Measurements from ENCODE around the gene DNAH1.

The DNAH1 gene

DNA sequence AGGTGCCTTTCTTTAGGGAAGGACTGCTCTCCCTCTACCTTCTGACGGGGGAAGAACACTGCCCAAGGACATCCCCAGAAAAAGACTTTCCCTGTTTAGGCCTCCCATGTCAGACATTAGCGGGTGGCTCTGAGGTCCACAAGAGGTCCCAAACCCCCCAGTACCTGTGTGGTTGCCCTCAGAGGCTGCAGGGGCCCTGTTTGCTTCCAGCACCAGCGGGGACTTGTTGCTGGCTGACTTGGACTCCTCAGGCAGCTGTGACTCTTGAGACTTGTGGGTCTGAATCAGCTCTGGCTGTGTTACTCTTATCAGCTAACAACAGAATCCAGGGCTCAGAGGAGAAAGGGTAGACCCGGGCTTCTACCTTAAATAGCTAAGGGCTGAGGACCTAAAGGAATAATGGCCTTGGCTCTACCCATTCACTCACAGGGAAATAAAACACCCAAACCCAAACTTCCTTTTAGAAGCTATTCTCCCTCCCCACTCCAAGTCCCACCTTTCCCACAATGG lies 89.5 kb downstream of the DNAH1 start:
- DNase-seq, result no peak

DNA sequence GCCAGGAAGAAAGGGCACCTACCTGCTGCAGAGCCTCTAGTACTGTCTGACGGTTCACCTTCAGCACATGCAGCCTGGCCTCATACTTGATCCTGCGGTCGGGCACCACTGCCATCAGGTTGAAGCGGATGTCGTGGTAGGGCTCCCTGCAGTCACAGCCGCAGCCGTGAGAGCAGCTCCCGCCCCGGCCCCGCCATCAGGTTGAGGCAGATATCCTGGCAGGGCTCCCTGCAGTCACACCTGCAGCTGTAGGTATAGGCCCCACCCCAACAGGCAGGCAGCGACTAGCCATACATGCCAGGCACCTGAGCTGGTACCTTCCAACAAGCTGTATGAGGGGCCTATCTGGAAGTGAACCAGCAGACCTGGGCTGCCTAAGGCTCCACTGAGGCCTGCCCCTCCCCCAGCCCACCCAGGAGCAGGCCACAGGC lies 90.1 kb downstream of the DNAH1 start:
- DNase-seq, result no peak

DNA sequence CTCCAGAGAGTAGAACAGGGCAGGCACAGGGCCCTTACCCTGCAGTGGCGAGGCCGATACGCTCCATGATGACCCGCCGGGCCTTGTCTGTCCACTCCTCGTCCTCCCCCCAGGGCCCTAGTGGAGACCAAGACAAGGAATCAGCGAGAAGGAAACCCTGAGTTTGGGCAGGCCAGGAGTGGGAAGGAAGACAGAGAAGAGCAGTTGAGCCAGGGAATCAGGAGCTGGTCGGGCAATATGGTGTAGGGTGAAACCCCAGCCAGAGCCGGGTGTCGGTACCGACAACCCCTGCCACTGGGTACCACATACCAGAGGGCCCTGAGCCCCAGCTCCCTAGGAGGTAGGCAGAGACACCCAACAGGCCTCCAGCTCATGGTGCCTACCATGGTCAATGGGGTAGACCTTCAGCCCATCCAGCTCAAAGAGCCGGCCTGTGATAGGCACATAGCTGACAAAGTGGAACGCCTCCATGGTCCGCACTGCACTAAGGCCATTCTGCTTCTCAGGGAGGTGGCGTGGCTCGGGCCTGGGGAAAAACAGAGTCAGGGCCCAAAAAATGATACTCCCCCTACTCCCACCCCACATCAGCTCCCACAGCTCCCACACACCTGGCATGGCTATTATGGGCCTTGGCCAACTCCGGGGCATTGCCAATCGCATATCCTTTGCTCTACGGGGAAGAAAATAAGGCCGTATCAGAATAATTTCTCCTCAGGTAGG lies 90.8 kb downstream of the DNAH1 start:
- no peak for DNase-seq

DNA sequence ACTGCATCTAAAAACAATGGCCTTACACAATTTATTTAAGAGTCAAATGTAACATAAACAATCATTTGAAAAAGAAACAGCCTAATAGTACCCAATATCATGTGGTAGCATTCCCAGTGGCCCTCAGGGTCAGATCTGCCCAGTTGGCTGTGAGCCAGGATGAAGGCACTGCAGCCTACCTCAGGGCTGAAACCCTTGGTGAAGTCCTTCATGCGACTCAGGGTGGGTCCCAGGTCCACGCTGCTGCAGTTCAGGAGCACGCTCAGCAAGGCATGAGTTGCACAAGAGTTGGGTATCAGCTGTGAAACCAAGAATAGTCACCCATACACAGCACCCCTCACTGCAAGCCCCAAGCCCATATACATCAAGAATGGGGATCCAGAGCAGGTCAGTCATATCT lies 91.7 kb downstream of the DNAH1 start:
- no peak for DNase-seq

DNA sequence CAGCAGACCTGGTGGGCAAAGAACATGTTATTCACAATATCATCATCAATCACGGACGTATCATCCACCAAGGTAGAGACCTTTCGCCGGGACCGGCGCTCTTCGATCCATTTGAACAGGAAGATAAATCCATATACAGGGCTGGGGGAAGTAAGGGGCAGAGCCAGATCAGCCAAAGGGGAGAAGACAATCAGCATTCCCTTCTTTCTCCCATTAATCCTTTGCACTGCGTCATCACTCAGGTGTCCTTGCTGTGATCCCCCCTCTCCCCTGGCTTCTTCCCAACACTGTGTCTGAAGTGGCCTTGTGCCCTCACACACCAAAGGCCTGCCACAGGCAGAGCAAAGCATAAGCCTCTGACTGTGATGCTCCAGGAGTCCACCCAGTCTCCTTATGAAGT lies 92.3 kb downstream of the DNAH1 start:
- no peak for DNase-seq

DNA sequence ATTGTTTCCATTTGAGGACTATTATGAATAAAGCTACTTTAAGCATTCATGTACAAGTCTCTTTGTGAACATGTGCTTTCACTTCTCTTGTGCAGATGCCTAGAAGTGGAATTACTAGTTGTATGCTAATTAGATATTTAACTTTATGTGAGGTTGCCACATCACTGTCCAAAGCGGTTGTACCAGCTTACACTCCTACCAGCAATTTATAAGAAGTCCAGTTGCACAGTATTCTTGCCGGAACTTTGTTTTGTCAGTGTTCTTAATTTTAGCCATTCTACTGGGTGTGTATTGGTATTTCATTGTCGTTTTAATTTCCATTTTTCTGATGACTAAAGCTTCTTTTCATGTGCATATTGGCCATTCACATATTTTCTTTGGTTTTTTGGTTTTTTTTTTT lies 99.7 kb downstream of the DNAH1 start:
- no peak for DNase-seq

DNA sequence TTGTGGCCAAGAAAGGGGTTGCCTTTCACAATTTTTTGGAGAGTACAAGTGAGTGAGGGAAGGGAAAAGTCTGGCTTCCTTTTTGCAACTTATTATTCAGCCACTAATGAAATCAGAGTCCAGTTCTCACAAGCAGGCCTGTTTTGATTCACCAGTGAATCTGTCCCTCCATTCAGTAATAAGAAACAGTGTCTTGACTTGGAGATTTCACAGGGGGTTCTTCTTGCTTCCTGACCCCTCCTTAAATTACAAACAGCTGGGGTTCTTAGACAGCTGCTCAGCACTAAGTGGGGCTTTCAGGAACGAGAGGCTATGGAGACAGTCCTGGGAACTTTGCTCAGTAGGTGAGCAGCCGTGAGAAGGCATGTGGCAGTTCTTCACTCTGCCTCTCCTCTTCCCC lies 104.3 kb downstream of the DNAH1 start:
- no peak for DNase-seq

DNA sequence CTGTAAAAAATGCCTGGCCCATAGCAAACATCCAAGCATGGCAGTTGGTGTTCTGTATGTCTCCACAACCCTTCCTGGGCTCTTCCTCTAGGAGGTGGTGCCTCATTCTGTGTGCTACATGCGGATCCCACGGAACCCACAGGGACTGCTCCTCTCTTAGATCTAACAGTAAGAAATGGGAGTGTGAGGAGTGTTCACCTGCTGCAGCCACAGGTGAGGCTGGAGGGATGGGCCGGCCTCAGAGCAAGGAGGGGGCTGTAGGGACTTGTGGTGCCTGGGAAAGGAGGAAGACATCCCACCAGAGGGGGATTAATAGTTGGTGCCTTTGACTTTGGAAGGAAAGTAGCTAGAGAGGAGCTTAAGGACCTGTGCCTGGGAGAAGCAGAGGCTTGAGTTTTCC lies 106.5 kb downstream of the DNAH1 start:
- DNase-seq, result no peak

DNA sequence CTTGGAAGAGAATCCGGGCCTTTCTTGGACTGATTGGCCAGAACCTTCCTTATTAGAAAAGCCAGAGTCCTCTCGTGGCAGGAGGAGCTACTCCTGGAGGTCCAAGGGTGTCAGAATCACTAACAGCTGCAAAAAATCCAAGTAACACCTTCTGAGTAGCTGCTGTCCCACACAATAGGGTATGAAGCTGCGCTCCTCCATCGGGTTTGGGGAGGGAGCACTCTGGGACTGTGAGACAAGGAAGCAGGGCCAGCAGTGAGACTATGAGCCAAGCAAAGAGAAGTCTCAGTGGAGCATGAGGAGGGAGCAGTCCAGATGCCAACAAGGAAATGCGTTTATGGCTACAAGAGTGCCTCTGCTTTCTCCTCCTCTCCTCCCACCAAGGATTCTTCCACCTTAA lies 107.1 kb downstream of the DNAH1 start:
- DNase-seq, result no peak

DNA sequence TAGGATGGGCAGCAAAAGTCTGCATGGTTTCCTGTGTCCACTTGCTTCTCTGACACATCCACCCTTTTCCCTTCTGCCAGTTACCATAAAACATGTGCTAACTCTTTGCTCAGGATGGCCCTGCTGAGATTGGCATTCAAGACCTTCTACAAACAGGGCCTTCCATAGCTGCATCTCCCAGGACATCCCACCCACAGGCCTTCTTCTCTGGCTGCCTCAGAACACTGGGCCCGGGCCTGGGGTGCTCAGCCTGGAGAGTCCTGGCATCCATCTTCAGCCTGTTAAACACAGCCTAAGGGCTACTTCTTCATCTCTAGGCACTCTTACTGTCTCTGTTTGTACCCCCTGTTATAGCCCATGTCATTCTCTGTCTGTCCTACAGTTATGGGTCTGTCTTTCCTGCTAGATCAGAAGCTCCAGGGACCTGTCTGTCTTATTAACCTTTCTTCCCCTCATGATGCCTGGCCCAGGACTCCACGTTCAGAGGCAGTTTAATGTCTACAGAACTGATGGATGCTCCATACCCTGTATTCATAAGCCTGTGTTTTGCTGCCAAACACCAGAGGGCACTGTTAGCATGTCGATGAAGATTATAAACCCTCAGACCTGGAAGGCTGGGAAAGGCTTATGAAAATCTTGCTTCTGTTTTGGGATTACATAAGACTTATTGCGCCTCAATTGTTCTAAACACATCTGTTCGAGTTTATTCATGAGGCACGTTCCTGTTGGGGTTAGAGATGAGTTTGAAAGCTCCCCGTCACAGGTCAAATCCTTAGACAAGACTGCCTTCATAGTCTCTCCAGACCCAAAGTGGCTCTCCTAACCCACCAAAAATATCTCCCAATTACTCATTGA lies 112.3 kb downstream of the DNAH1 start:
- DNase-seq, result peak; percentile 74

DNA sequence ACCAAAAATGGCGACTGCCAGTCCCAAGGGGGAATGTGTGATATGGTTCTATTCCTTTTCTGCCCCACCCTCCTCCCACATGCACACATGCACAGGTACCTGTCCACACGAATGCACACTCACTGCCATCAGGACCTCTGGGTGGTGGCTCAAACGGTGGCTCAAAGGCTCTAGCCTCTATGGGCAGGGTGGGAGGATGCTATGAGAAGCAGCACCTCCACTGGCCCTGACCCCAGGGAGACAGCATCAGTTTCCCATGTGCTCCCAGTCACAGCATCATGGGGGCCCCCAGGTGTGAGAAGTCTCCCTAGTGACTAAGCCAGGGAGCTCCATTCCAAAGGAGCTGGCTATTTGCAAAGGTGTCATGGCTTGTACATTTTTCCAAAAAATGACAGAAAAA lies 112.9 kb downstream of the DNAH1 start:
- no peak for DNase-seq

DNA sequence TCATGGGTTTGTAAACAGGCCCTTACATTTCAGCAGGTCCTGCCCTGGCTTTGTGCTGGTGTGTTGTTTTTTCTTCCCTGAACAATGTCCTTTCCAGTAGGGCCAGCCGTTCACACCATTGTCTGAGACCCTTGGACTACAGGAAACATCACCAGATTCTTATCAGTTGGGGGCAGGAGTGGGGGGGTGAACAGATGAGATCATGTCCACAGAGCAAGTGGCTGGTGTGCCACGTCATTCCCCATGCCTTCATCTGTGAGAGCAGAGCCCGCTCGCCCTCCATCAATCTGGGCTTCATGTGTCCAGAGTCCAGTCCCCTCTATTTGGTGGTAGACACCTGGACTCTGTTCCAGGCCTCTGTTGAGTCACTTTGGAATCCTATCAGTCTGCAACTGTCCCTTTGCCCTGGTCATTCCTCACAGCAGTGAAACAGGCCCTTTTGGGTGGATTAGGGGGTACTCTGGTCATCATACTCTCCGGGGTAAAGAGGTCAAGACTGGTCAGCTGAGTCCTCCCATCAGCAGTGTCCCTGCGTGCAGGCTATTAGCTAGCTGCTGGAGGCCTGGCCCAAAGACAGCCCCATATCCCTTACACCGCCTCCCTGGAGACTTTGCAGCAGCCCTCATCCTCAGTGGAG lies 113.8 kb downstream of the DNAH1 start:
- DNase-seq, result no peak

DNA sequence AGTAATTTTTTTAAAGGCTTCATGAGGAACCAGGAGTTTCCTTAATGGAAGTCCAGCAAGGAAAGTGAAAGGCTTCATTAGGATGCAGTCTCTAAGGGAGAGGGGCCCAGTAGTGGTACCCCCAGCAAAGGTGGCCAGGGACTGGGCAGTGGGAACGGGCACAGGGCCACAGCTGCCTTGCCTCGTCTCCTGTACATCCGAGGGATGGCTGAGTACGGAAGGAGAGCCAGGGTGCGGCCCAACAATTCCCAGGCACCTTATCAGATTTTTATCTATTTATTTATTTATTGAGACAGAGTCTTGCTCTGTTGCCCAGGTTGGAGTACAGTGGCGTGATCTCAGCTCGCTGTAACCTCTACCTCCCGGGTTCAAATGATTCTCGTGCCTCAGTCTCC lies 114.3 kb downstream of the DNAH1 start:
- DNase-seq, result no peak

DNA sequence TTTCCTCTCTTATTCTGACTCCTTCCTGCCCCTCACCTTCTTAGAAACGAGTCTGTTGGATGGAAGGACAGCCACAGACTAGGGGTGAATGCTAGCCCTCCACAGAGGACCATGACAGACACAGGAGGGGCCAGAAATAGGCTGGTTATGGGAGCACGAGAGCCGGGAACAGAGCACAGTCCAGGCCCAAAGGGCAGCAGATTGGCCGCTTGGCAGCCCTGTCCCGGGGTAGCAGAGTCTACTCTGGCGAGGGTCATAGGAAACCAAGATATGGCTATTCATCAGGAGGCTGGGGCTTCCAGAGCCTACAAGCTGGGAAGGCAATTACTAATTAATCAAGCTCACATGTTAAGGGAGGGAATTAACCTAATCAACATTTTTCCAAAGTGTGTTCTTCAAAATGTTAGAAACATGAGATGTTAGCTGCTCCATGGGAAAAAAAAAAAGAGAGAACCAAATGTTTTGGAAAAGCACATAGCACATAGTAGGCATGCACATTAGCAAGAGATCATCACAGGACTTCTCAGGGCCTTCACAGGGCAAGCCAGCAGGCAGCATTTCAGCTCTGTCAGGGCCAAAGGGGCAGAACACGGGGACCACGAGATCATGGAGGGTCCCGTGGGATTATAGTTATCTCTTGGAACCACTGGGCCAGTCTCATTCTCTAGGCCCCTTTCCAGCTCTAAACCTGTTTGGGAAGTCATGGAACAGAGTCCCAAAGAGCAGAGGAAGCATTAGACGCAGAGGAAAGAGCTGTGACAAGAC lies 115.5 kb downstream of the DNAH1 start:
- no peak for DNase-seq

DNA sequence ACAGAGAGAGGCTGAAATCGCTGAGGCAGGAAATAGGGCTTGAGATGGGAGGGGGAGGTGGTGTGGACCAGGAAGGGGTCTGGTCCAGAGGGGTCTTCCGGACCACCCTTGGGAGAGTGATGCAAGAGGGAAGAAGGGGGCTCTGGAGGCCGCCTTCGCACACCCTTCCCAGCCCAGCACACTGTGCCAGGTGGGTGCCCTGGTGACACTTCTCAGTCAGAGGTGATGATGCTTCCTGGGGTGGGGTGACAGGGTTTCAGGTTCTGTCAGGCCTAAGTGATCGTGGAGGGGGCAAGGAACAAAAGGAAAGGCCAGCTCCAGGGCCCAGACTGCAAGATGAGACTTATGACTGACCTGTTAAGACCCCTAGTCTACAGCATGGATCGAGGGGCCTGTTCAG lies 116.1 kb downstream of the DNAH1 start:
- no peak for DNase-seq

DNA sequence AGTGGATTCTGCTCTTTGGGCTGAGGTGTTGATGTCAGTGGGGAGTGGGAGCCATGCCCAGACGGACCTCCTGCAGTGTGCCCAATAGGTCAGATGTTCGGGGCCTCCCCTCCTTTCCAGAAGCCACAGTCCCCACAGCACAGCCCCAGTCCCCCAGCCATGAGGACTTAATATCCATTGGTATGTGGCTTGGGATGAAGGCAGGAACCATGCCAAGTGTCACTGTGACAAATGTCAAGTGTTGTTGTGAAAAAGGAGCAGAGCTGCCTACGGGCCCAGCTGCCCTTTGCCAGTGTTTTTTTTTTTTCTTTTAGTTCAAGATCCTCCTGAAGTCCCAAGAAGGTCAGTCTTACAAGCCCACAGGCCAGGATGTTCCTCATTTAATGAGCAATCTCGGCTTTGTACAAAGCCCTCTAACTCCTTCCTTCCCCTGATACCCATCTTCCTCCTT lies 116.6 kb downstream of the DNAH1 start:
- no peak for DNase-seq

DNA sequence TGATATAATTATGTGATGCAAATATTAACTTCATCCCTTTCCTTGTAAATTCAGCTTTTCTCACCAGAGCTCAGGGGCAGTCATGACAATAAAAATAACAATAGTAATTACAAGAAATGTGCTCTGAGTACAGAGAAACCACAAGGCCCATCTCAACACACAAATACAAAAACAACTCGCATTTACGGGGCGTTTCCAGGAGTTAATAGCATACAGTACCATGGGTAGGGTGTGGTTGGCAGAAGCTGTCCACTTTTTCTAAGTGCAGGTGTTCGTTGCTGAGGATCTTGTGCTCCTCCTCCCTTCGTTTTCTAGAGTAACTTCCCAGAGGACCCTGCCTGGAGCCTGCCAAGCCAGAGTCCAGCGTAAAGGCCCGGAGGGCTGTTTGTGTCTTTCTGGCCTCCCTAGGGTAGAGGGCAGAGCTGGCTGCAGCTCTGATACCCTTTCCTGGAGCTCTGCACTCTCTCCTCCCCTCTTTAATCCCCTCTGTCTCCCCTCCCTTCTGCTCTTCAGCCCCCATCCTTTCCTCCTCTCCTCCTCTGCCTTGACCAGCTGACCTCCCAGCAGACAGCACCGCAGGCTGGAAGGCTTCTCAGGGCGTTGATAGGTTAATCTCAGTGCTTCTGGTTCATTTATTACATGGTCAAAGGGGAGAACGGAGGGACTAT lies 117.3 kb downstream of the DNAH1 start:
- no peak for DNase-seq

DNA sequence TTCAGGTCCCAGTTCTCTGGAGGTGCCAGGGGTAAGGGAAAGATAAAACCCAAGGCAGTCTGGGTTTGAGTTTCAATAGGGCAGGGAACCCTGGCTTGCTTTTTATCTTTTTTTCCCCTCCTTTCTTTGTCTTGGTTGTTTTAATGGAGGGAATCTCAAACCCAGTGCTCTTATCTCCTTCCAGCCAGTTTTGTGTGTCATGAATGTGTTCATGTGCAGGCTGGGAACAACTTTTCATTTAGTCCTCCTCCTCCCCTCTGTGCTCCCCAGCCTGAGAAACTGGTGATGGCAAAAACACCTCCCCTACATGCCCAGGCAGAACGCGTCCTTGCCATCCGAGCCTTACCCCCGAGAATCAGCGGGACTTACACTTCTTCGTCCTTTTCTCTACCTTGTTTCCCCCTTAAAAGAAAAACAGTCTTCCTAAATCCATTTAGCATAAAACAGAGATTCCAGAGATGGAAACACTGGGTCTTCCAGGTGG lies 117.9 kb downstream of the DNAH1 start:
- DNase-seq, result no peak

DNA sequence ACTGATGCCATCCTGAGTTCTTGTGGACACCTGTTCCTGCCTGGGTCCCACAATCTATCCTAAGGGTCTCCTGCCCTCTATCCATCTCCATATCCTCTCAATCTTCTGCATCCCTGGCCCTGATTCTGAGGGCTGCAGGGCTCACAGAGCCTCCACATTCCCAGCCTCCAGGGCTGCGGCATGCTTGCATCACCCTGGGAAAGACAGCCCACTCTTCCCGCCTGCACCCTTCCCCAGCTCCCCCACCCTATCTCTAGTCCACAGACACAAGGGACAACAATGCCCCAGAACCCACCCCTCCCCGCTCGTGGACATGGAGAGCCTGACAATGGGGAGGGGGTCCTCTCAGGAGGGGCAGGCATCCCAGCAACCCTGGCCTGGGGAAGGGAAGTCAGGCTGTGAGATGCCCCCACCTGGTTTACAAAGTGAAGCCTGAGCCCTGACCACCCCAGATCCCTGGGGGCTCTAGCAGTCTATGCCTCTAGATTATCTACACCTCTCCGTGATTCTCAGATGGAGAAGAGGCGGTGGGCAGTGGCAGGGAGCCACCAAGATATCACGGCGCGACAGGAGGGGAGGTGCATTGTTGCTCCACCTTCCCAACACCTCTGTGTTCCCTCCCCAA lies 118.5 kb downstream of the DNAH1 start:
- DNase-seq, result no peak

DNA sequence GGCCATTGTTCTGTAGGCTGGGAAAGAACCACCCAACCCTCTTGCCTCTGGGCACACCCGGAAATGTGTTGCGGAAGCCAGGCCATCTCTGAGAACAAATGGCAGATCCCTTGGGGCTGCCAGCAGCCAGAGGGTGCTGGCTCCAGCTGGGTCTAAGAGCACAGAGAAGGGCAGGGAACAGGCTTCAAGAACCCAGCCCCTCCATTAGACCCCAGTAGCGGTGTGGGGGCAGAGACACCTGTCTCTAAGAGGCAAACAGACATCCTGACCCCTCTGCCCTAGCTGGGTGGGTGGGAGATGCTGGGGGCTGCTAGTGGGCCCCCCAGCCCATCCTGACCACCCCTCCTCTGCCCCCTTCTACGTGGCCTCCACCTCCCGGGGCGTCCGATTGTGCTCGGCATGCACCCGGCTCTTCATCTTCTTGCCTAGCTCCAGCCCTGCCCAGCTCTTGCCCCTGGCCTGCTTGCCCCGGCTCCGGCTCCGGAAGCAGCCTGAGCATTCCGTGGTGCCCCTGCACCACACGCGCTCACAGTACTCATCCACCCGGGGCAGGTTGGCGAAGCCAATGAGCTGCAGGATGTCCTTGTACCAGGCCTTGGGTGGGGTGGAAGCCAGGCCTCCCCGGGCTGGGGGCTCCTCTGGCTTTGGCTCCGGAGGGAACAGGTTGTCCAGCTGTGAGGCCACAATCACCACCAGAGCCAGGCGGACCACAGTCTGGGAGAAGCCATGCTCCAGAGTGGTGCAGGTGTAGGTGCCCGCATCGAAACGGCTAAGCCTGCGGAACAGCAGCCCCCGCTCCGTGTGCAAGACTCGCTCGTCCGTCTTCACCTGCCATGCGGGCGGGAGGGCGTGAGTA lies 119.4 kb downstream of the DNAH1 start:
- DNase-seq, result no peak

Measured in fibroblast of skin of scalp (primary cell).